SHP77 (cell line): Measurements from ENCODE around the gene SERPINE3.

Experiments used
- DNase-seq, 2 experiments: peaks; one replicate each; lab custom pipeline; 2025; lab: John Stamatoyannopoulos, UW

SERPINE3 gene

GRCh38 chr13:51328488-51328887 is 11.0 kb upstream of the SERPINE3 start:
- DNase-seq, result no peak

DNA sequence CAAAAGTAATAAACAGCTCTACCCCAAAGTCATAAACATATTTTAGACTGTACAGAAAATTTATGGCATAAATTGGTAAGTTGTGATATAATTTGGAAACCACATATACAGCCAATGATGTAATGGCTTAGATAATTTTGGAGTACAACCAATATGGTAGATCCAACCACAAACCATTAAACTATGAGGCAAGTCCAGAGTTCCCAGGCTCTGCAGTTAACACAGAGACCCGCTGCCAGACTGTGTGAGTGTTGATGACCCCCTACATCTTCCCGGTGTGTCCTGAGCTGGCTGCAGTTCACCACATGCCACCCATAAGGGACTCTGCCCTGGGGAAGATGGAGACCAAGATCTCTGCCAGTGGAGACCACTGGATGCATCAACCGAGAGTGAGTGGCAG is 9.9 kb upstream of the SERPINE3 start:
- DNase-seq, result no peak

- no peak for DNase-seq
Observed at GRCh38 chr13:51330791-51331190, 8.7 kb upstream of the SERPINE3 start.

- no peak for DNase-seq
Observed at GRCh38 chr13:51331354-51331861, 8.1 kb upstream of the SERPINE3 start.

- no peak for DNase-seq
Observed at GRCh38 chr13:51332566-51333361, 6.7 kb upstream of the SERPINE3 start.

DNA sequence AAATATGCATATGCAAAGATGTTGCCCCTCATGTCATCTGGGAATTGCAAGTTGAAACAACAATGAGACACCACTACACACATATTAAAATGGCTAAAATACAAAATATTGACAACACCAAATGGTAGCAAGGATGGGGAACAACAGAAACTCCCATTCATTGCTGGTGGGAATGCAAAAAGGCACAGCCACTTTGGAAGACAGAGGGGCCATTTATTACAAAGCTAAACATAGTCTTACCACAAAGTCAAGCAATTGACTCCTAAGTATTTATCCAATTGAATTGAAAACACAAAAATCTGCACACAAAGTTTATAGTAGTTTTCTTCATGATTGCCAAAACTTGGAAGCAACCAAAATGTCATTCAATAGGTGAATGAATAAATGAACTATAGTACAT is 6.1 kb upstream of the SERPINE3 start:
- DNase-seq, result no peak

- no peak for DNase-seq
Observed at GRCh38 chr13:51333826-51334225, 5.7 kb upstream of the SERPINE3 start.

DNA sequence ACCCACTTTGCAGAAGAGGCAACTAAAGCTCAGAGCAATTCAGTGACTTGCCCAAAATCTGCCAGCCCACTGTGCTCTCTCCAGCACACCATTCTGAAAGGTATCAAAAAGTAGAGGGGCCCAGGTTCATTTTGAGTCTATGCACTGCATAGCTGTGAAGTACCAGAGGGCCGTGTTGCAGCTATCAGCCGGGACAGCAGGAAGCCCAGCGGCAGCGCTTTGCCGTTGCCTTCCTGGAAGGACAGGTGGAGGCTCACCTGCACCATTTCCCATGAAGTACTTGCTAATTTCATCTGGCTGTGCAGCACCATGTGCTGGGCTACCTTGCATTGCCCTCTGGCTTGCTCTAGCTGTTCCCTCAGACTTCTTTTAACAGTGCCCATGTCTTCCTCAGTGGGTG is 2.7 kb upstream of the SERPINE3 start:
- DNase-seq, result no peak

GRCh38 chr13:51339952-51340732 is 651 bp downstream of the SERPINE3 start:
- DNase-seq, result no peak

DNA sequence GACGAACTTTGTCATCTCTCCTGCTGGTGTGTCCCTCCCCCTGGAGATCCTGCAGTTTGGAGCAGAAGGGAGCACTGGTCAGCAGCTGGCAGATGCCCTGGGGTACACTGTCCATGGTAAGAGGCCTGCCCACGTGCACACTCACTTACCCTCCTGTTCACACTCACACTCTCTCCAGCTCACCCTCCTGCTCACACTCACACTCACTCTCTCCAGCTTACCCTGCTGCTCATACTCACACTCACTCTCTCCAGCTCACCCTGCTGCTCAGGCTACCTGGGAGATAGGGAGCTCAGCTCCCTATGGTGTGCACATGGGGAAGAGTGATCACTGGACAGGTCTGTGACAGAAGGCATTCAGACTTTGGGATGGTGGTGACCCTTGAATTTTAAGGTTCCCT is 1.7 kb downstream of the SERPINE3 start:
- DNase-seq, result no peak

DNA sequence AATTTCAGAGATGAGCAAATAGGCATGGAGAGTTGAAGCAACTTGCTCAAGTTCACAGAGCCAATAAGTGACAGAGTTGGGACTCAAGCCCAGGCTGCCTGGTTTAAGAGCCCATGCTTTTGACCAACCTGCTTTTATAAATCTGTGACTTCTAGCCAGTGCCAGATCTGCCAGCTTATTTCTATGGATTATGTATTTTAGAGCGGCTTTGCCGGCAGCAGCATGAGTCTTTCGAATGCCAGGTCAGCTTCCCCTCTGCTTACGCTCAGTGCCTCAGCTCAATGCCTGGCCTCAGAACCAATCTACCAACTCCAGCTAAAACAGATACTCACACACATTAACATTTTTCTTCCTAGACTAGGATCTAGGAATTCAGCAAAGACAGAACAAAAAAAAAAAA is 2.3 kb downstream of the SERPINE3 start:
- DNase-seq, result no peak

GRCh38 chr13:51342706-51343105 is 3.2 kb downstream of the SERPINE3 start:
- DNase-seq, result no peak

DNA sequence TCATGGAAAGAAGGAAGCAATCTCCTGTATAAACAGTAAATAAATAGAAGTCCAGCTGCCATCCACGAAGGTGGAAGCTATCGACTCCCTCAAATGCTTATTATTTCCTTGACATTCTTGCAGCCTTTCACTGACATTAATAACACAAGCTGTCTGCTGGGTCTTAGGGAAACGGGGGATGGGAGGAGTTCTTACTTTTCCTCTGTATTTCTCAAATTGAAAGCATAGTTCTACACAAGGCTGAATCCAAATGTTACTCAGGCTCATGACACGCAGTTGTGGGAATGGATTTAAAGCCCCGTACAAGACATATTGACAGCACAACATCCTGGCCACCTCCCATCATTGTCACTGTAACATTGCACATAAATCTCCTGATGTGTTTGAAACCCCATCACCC is 4.0 kb downstream of the SERPINE3 start:
- DNase-seq, result no peak

DNA sequence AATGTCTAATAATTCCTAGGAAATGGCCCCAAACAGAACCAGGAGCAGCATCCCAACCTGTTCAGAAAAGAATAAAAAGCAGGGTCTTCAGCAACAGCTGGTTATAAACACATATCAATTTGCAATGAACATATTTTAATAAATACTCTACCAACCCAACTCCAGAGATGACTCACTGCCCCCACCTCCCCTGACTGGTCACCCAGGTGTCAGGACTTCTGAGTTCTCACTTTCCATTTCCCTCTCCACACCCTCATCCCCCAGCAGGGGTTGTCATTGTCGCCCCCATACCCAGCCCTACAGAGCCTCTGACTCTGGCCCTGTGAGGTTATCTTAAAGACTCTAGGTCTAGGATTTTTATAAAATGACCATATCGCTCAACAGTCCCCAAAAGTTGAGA is 6.9 kb downstream of the SERPINE3 start:
- DNase-seq, result no peak

GRCh38 chr13:51347099-51347498 is 7.6 kb downstream of the SERPINE3 start:
- DNase-seq, result no peak

GRCh38 chr13:51348069-51348967 is 8.8 kb downstream of the SERPINE3 start:
- DNase-seq, result no peak

DNA sequence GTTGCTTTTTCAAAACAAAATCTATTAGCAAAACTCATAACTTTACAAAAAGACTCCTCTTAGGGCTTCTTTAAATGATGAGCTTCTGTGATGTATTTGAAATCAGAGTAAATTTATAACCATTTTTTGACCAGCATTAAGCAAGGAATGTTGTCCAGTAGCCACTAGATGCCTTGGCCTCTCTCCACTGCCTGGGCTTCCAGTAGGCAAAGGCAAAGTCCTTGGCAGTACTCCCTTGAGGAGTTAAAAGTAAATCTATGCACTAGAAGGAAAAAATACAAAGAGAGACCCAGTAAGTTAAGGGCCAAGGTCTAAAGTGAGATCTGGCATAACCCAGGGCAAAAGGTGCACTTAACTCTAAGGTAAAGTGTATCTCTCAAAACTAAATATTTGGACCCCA is 9.5 kb downstream of the SERPINE3 start:
- DNase-seq, result no peak

- DNase-seq, result no peak
Observed at GRCh38 chr13:51355217-51355616, 15.7 kb downstream of the SERPINE3 start.

GRCh38 chr13:51357928-51358595 is 18.6 kb downstream of the SERPINE3 start:
- DNase-seq, result no peak

GRCh38 chr13:51359352-51359751 is 19.9 kb downstream of the SERPINE3 start:
- no peak for DNase-seq

DNA sequence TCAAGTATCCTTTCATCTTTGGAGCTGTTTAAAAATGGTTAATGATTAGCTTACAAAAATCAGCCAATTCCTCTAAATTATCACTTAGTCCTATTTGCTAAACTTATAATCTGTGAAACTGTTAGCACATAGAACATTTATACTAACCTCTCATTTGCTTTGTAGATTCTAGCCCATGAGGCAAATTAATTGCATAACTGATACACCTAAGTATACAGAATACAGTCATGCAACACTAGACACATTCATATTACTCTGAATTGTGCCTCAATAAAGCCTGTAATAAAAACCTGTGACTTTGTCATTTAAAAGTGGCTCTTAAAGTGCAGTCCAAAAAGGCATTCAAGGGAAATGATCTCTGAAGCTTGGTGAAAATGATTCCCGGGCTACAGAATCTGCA is 21.0 kb downstream of the SERPINE3 start:
- DNase-seq, result no peak

GRCh38 chr13:51361106-51361505 is 21.6 kb downstream of the SERPINE3 start:
- DNase-seq, result no peak
